Sigmoid colon (tissue), 7 donors: ENCODE results near the gene CACNB1. TPM values are rescaled to one million over a fixed set of nuclear protein-coding genes. Genes with fewer than 3 reads are reported as not detected.

ENCODE experiments used
- DNase-seq: peaks from one replicate; pipeline ENCODE4 v3.0.0-alpha.2; 2019
- H3K27ac ChIP-seq, 4 donors: fragments of 200-600 bp; sonication (generic); one replicate each; pipeline ENCODE4 v1.5.1; 2016 to 2019; ENCODE audit warnings: mild to moderate bottlenecking in 1 of 4
- H3K27me3 ChIP-seq, 3 donors: fragments of 200-600 bp; sonication (generic); one replicate each; pipeline ENCODE4 v1.5.1; 2019; ENCODE audit warnings: mild to moderate bottlenecking in 1 of 3
- H3K36me3 ChIP-seq, 4 donors: fragments of 200-600 bp; sonication (generic); one replicate each; pipeline ENCODE4 v1.5.1; 2016 to 2019
- H3K4me1 ChIP-seq, 4 donors: fragments of 200-600 bp; sonication (generic); one replicate each; pipeline ENCODE4 v1.5.1; 2017 to 2019
- H3K4me3 ChIP-seq, 4 donors: fragments of 200-600 bp; sonication (generic); one replicate each; pipeline ENCODE4 v1.5.1; 2017 to 2019; ENCODE audit warnings: mild to moderate bottlenecking in 2 of 4, moderate library complexity in 1 of 4
- H3K9me3 ChIP-seq, 4 donors: fragments of 200-600 bp in 3 of 4; sonication (generic) in 3 of 4; one replicate each; pipeline versions ENCODE4 v1.5.1 to v1.6.1; 2013 to 2019
- EP300 ChIP-seq, 4 donors: sonication (generic); formaldehyde crosslinking; IDR thresholded peaks; one replicate each; pipeline ENCODE4 v1.6.1; 2017; ENCODE audit warnings: antibody characterized with exemption in 4 of 4
- POLR2A ChIP-seq, 2 donors: fragments of 450-650 bp; IDR thresholded peaks; one replicate each; pipeline ENCODE4 v1.6.1; 2016; ENCODE audit warnings: antibody characterized with exemption in 2 of 2, mild to moderate bottlenecking in 2 of 2, moderate library complexity in 2 of 2
- POLR2AphosphoS5 ChIP-seq, 4 donors: sonication (generic); formaldehyde crosslinking; IDR thresholded peaks; one replicate each; pipeline ENCODE4 v1.6.1; 2017; ENCODE audit warnings: antibody characterized with exemption in 4 of 4
- WGBS, 2 donors: extraction: QIAGEN DNeasy Blood & Tissue Kit; methylation state at CpG; one replicate each; pipeline ENCODE4 v1.1.7; 2013; 5-methylcytosine and 5-hydroxymethylcytosine counted together
- intact Hi-C: fragments of 100-400 bp; cut with DNase I; formaldehyde crosslinking; loops from one replicate; pipeline ENCODE4 v1.15.1; 2023
- polyA plus RNA-seq, 3 donors: library from polyadenylated mRNA; stranded (reverse); fragments of 200-250 nt; gene quantifications; one replicate each; pipeline ENCODE4 v1.2.3, GENCODE V29; 2013
- total RNA-seq, 4 donors: library from RNA; depleted of rRNA; stranded (reverse); fragments of >200 nt; gene quantifications; one replicate each; pipeline ENCODE4 v1.1.0, GENCODE V29; 2016
- TF ChIP-seq, protein P1 (sequence below), 4 experiments: fragments of 450-650 bp in 3 of 4; fragments of 200-600 bp in 1 of 4; IDR thresholded peaks; one replicate each; pipeline ENCODE4 v1.5.1; 2016 to 2019; ENCODE audit warnings: antibody characterized with exemption in 4 of 4, mild to moderate bottlenecking in 3 of 4, moderate library complexity in 2 of 4
- donor health status: healthy with polysubstance abuse.
- donor health status: Bipolar disorder and iron deficiency.
- donor health status: healthy.

The CACNB1 gene
- total and polyA plus RNA-seq, 7 donors = 3.0 to 11.6 (median 7.6) TPM

- Histone ChIP-seq H3K27me3 (peaks cover 4 to 58% (median 19%) of the 10 kb centered on the region in 3 donors), H3K4me3 (no peak overlapping the region), H3K36me3 (no peaks in the 10 kb centered on the region), H3K9me3 (no peaks in the 10 kb centered on the region), H3K4me1 (no peaks in the 10 kb centered on the region), H3K27ac (no peak overlapping the region)
- DNase-seq = no peak
- 34 to 75% methylated on average over 7 of the region's 7 CpGs for WGBS, 2 donors
- TF ChIP-seq, protein P1, sequence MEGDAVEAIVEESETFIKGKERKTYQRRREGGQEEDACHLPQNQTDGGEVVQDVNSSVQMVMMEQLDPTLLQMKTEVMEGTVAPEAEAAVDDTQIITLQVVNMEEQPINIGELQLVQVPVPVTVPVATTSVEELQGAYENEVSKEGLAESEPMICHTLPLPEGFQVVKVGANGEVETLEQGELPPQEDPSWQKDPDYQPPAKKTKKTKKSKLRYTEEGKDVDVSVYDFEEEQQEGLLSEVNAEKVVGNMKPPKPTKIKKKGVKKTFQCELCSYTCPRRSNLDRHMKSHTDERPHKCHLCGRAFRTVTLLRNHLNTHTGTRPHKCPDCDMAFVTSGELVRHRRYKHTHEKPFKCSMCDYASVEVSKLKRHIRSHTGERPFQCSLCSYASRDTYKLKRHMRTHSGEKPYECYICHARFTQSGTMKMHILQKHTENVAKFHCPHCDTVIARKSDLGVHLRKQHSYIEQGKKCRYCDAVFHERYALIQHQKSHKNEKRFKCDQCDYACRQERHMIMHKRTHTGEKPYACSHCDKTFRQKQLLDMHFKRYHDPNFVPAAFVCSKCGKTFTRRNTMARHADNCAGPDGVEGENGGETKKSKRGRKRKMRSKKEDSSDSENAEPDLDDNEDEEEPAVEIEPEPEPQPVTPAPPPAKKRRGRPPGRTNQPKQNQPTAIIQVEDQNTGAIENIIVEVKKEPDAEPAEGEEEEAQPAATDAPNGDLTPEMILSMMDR (IDR thresholded peaks at IDR 0.05) = no peak
- TF ChIP-seq POLR2AphosphoS5 (IDR thresholded peaks at IDR 0.05) (no peak), POLR2A (IDR thresholded peaks at IDR 0.05) (no peak), EP300 (IDR thresholded peaks at IDR 0.05) (no peak)
- intact Hi-C loops = no loop called here
These were observed 40.1 kb upstream of the CACNB1 start for GRCh38 chr17:39237586-39237985.

DNA sequence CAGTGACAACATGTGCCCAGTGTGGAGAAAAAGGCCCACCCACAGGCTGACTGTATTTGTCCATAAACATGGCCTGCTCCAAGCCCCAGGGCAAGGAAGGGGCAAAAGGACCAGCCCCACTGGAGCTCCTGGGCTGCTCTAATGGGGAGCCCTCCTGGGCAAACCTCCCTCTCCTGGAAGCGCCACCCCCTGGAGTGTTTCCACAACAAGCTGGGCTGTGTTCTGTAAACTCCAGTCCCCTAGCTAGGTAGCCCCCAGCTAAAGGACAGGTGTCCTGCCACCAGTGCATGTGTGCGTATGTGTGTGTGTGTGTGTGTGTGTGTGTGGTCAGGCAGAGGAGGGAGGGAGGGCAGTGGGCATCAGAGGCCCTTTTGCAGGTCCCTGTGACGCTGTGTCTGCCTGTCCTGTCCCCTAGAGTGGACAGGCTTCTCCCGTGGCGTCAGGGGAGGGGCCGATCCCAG is 39.5 kb upstream of the CACNB1 start:
- H3K4me3 ChIP-seq = no peak overlapping the region
- no peaks in the 10 kb centered on the region for H3K36me3 ChIP-seq
- no peak for DNase-seq
- intact Hi-C loops = no loop called here
- peaks cover 4 to 57% (median 25%) of the 10 kb centered on the region in 3 donors for H3K27me3 ChIP-seq
- WGBS, 2 donors = 71 to 89% methylated on average over 6 of the region's 6 CpGs
- TF ChIP-seq, protein P1 (IDR thresholded peaks at IDR 0.05) = no peak
- TF ChIP-seq POLR2AphosphoS5 (IDR thresholded peaks at IDR 0.05) (no peak), POLR2A (IDR thresholded peaks at IDR 0.05) (no peak), EP300 (IDR thresholded peaks at IDR 0.05) (no peak)
- peaks cover 0 to 3% (median 3%) of the 10 kb centered on the region in 4 donors for H3K4me1 ChIP-seq
- no peak overlapping the region for H3K27ac ChIP-seq
- H3K9me3 ChIP-seq = no peaks in the 10 kb centered on the region

- peaks cover 0 to 8% (median 8%) of the 10 kb centered on the region in 4 donors for H3K4me1 ChIP-seq
- TF ChIP-seq EP300 (IDR thresholded peaks at IDR 0.05) = no peak
- no peak for TF ChIP-seq POLR2AphosphoS5 (IDR thresholded peaks at IDR 0.05)
- TF ChIP-seq, protein P1 (IDR thresholded peaks at IDR 0.05) = no peak
- no peak for TF ChIP-seq POLR2A (IDR thresholded peaks at IDR 0.05)
- H3K27ac ChIP-seq = no peak overlapping the region
- H3K36me3 ChIP-seq = no peaks in the 10 kb centered on the region
- peaks cover 5 to 62% (median 30%) of the 10 kb centered on the region in 3 donors for H3K27me3 ChIP-seq
- 48 to 67% methylated on average over 5 of the region's 5 CpGs for WGBS, 2 donors
- H3K4me3 ChIP-seq = no peak overlapping the region
- no peak for DNase-seq
- intact Hi-C loops = no loop called here
- no peaks in the 10 kb centered on the region for H3K9me3 ChIP-seq
These were observed 39.0 kb upstream of the CACNB1 start for GRCh38 chr17:39236450-39236927.

DNA sequence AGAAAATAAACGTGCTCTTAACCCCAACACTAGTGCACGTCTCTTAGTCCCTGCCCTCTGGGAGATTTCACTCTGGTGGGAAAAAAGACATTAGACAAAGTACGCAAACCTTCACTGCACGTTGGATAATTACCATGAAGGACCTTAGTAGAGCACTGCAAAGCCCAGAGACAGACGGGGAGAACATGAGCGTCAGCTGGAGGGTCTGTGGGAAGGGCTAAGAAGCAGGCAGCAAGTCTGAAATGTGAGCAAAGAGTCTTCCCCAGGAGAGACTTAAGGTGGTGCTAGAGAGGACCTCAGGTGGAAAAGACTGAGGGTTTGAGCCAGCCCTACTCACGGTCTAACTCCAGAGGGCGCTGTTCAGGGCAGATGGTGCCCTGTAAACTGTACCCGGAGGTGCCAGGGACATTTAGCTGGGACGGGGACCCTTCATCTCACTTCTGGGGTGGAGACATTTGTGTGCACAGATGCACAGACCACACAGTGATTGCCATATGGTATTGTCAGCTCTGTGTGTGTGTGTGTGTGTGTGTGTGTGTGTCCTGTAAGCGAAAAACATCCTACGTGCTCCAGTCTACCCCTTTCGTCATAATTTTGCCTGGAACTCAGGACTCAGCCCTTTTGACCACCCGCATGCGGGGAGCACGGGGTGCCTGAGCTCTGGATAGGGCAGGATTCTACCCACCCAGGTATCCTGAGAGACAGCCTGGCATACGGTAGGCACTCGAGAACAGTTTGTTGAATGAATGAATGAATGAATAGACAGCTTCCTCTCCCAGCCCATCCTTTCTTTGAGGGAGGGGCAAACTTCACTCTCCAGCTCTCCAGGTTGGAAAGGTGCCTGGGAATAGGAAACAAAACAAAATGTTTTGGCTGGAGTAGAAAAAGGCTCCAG is 38.3 kb upstream of the CACNB1 start:
- H3K27ac ChIP-seq = no peak overlapping the region
- H3K4me1 ChIP-seq = peaks cover 0 to 13% (median 10%) of the 10 kb centered on the region in 4 donors
- DNase-seq = no peak
- H3K36me3 ChIP-seq = no peaks in the 10 kb centered on the region
- H3K9me3 ChIP-seq = no peaks in the 10 kb centered on the region
- H3K4me3 ChIP-seq = no peak overlapping the region
- WGBS, 2 donors = 29 to 43% methylated on average over 18 of the region's 18 CpGs
- peaks cover 12 to 69% (median 32%) of the 10 kb centered on the region in 3 donors for H3K27me3 ChIP-seq
- intact Hi-C loops = no loop called here
- TF ChIP-seq, protein P1 (IDR thresholded peaks at IDR 0.05) = no peak
- TF ChIP-seq POLR2A (IDR thresholded peaks at IDR 0.05) (no peak), POLR2AphosphoS5 (IDR thresholded peaks at IDR 0.05) (no peak), EP300 (IDR thresholded peaks at IDR 0.05) (no peak)
